IPS-18a (cell line): Measurements from ENCODE around the gene CFAP46.

Experiments used
- H3K27ac ChIP-seq: one replicate; pipeline ENCODE4 v1.5.1; 2013; ENCODE audit warnings: low read length
- H3K27me3 ChIP-seq: one replicate; pipeline ENCODE4 v1.6.1; 2013; ENCODE audit warnings: mild to moderate bottlenecking, low read length; ENCODE audit not compliant: control insufficient read depth, insufficient read depth
- H3K36me3 ChIP-seq: one replicate; pipeline ENCODE4 v1.6.1; 2013; ENCODE audit warnings: low read depth, low read length; ENCODE audit not compliant: control insufficient read depth
- H3K4me1 ChIP-seq: one replicate; pipeline ENCODE4 v1.6.1; 2013; ENCODE audit warnings: low read depth, low read length; ENCODE audit not compliant: control insufficient read depth
- H3K4me3 ChIP-seq: one replicate; pipeline ENCODE4 v1.5.1; 2013; ENCODE audit warnings: low read length
- H3K9ac ChIP-seq: one replicate; pipeline ENCODE4 v1.6.1; 2013; ENCODE audit warnings: mild to moderate bottlenecking, low read length, moderate library complexity
- H3K9me3 ChIP-seq: one replicate; pipeline ENCODE4 v1.6.1; 2013; ENCODE audit warnings: low read depth, low read length; ENCODE audit not compliant: control insufficient read depth

The CFAP46 gene

DNA sequence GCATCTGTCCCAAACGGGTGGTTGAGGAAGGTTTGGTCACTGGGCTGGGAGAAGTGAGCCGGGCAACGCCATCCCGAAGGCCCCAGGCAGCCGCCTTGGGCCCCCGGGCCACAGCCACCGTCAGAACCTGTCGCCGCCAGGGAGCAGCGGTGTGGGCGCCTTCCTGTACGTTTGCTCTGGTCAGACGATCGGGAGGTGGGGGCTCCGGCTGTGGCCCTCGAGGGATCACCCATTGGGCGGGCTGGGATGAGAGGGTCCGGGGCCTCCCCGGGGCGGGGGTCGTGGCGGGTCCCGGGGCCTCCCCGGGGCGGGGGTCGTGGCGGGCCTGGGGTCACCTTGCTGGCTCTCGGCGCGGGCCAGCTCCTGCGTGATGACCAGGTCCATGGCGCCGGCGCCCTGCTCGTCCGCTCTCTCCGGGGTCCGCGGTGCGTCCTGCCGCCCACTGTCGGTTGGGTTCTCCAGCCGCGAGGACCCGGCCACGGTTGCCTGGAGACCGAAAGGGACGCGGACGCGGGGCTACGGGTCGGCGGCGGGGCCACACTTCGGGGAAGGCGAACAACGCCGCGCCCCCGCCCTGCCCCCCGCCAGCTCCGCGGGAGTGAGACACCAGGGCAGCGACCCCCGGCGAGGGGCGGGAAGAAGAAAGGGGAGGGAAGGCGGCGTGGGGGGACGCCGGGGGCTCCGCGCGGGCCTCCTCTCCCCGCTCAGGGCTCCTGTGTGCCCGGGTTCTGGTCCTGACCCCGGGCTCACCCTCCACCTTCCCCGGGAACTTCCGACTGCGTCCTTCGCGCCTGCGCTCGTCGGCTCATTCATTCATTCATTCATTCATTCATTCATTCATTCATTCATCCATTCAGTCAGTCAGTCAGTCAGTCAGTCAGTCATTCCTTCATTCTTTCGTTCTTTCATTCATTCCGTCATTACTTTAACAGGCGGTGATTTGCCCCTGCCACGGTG is at the start of gene CFAP46:
Gene CFAP46, minus strand, starts transcription at position 470 of the 957 bp plus-strand sequence. Its CDS starts 86 bp downstream, at position 384.
- no peak within 1 kb of the TSS for H3K27ac ChIP-seq
- no peaks in the 10 kb centered on the region for H3K9me3 ChIP-seq
- H3K27me3 ChIP-seq: peaks cover 8% of the 10 kb centered on the region
- H3K4me3 ChIP-seq: peak within 1 kb of the TSS; percentile 59
- H3K36me3 ChIP-seq: no peaks in the 10 kb centered on the region
- H3K4me1 ChIP-seq: no peaks in the 10 kb centered on the region
- H3K9ac ChIP-seq: no peak within 1 kb of the TSS

DNA sequence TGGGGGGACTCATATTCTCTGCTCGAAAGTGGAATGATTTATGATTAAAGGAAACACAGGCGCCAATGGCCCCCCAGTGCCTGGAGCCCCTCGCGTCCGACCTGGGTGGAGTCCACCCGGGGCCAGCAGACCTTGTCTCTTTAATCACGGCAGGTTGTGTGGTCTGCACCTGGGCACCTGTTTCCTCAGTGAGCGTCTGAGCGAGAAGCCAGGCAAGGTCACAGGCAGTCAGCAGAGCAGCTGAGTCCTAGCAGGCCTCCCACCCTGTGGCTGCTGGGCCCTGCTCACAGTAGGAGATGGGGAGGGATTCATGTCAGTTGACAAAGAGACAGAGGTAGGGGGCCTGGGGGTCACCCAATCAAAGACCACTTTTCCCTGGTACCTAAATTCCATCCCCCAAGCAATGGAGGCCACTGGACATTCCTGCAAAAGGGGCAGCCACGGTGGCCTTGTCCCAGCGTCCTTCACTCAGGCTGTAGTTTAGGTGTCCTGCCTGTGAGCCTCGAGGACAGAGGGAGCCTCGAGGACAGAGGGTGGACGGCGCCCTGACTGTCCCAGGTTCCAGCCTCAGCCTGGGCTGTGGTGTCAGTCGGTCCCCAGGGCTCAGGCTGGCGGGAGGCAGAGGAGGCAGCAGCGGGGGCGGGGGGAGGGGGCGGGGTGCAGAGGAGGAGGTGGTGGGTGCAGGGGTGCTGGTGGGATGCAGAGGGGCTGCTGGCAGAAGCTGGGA is 49.5 kb upstream of the CFAP46 start:
- Histone ChIP-seq H3K27me3 (no peaks in the 10 kb centered on the region), H3K4me3 (no peak overlapping the region), H3K9me3 (no peaks in the 10 kb centered on the region), H3K9ac (no peak overlapping the region), H3K27ac (no peak overlapping the region), H3K36me3 (no peaks in the 10 kb centered on the region), H3K4me1 (no peaks in the 10 kb centered on the region)

DNA sequence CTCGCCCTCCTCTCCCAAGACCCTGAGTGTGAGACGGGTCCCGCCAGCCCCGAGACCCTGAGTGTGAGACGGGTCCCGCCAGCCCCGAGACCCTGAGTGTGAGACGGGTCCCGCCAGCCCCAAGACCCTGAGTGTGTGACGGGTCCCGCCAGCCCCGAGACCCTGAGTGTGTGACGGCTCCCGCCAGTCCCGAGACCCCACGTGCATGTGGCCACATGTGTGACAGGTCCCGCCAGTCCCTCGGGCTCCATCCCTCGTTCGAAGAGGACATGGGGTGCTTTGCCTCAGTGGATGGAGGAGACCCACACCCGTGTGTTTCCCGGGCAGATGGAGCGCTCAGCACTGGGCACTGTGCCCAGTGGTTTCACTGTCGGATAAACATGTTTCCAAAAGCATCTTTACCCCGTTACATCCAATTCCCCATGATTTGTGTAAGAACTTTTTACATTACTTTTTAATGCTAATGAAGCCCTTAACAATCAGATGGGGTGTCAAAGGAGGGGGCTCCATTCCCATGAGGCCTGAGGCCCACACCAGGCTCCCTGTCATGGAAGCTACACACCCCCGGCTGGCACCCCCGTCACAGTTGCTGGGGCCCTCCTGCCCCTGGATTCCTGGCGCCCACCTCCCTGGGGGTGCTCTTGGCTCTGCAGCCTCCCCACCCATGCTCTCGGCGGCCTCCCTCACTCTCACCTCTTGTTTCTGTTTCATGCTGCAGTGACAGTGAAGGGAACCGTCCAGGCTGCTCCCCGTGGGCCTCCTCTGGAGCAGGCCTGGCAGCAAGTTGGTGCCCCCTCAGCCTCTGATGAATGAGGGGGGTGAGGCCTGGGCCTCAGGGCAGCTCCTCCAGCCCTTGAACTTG is 48.5 kb upstream of the CFAP46 start:
- no peak overlapping the region for H3K27ac ChIP-seq
- no peaks in the 10 kb centered on the region for H3K9me3 ChIP-seq
- no peak overlapping the region for H3K4me3 ChIP-seq
- H3K9ac ChIP-seq: no peak overlapping the region
- H3K27me3 ChIP-seq: no peaks in the 10 kb centered on the region
- no peaks in the 10 kb centered on the region for H3K4me1 ChIP-seq
- H3K36me3 ChIP-seq: no peaks in the 10 kb centered on the region

GRCh38 chr10:132989476-132990415 is 47.4 kb upstream of the CFAP46 start:
- no peak overlapping the region for H3K4me3 ChIP-seq
- H3K27me3 ChIP-seq: no peaks in the 10 kb centered on the region
- H3K9me3 ChIP-seq: no peaks in the 10 kb centered on the region
- no peak overlapping the region for H3K9ac ChIP-seq
- H3K27ac ChIP-seq: no peak overlapping the region
- no peaks in the 10 kb centered on the region for H3K4me1 ChIP-seq
- no peaks in the 10 kb centered on the region for H3K36me3 ChIP-seq

DNA sequence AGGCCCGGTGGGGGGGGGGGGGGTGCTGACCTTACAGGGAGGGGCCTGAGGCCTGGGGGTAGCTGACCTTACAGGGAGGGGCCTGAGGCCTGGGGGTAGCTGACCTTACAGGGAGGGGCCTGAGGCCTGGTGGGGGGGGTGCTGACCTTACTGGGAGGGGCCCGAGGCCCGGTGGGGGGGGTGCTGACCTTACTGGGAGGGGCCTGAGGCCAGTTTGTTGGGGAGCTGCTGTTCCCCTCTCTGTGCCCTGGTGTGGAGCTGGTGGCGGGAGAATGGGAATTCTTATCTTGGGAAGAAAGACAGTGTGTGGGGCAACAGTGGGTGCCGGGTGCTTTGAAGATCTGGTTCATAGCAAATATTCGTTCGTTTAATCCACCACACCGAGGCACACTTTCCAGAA is 46.6 kb upstream of the CFAP46 start:
- Histone ChIP-seq H3K4me1 (peaks cover 3% of the 10 kb centered on the region), H3K4me3 (no peak overlapping the region), H3K9ac (no peak overlapping the region), H3K27ac (no peak overlapping the region), H3K9me3 (no peaks in the 10 kb centered on the region), H3K36me3 (no peaks in the 10 kb centered on the region), H3K27me3 (no peaks in the 10 kb centered on the region)

DNA sequence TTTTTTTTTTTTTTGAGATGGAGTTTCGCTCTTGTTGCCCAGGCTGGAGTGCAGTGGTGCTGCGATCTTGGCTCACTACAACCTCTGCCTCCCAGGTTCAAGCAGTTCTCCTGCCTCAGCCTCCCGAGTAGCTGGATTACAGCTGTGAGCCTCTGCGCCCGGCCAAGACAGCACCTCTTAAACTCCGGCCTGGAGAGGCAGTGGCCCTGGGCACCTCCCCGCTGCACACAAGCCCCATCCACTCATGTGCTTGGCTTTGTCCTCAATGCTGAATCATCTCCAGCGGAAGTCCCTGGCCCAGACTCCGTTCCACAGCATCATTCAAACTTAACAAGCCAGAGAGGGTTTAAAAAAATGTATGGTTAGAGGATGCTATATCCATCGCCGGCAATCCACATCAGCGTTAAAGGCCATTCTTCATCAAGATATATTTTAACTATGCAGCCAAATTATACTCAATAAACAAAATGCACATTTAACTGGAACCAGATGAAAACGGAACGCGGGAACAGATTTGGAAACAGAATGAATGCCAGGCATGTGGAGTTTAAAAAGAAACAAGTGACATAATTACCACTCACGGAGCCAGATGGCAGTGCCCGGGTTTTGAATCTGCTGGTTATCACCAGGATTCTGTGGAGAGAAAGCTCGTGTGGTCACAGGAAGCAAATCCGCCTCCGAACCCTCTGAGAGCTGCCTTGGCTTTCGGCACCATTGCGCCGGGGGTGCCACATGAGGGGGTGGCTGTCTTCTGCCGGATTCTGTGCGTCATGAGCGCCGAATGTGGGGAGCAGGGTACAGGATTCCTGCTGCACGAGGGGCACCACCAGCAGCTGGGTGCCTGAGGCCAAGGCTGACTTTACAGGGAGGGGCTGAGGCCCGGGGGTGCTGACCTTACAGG is 45.6 kb upstream of the CFAP46 start:
- no peak overlapping the region for H3K27ac ChIP-seq
- H3K36me3 ChIP-seq: no peaks in the 10 kb centered on the region
- peaks cover 3% of the 10 kb centered on the region for H3K4me1 ChIP-seq
- H3K9me3 ChIP-seq: no peaks in the 10 kb centered on the region
- H3K4me3 ChIP-seq: no peak overlapping the region
- no peaks in the 10 kb centered on the region for H3K27me3 ChIP-seq
- H3K9ac ChIP-seq: no peak overlapping the region

GRCh38 chr10:132986978-132987377 is 44.6 kb upstream of the CFAP46 start:
- no peaks in the 10 kb centered on the region for H3K27me3 ChIP-seq
- no peak overlapping the region for H3K4me3 ChIP-seq
- no peaks in the 10 kb centered on the region for H3K9me3 ChIP-seq
- no peak overlapping the region for H3K9ac ChIP-seq
- H3K36me3 ChIP-seq: no peaks in the 10 kb centered on the region
- H3K4me1 ChIP-seq: peaks cover 3% of the 10 kb centered on the region
- H3K27ac ChIP-seq: no peak overlapping the region

GRCh38 chr10:132986576-132986975 is 44.2 kb upstream of the CFAP46 start:
- Histone ChIP-seq H3K27me3 (no peaks in the 10 kb centered on the region), H3K36me3 (no peaks in the 10 kb centered on the region)

GRCh38 chr10:132986076-132986475 is 43.7 kb upstream of the CFAP46 start:
- Histone ChIP-seq H3K4me3 (no peak overlapping the region), H3K4me1 (peaks cover 3% of the 10 kb centered on the region), H3K9ac (no peak overlapping the region), H3K36me3 (no peaks in the 10 kb centered on the region), H3K27me3 (no peaks in the 10 kb centered on the region), H3K9me3 (no peaks in the 10 kb centered on the region), H3K27ac (no peak overlapping the region)

More at GRCh38 chr10:132986576-132986975, 44.2 kb upstream of the CFAP46 start:
- Histone ChIP-seq H3K4me1 (peaks cover 3% of the 10 kb centered on the region), H3K27ac (no peak overlapping the region), H3K9me3 (no peaks in the 10 kb centered on the region), H3K9ac (no peak overlapping the region), H3K4me3 (no peak overlapping the region)

DNA sequence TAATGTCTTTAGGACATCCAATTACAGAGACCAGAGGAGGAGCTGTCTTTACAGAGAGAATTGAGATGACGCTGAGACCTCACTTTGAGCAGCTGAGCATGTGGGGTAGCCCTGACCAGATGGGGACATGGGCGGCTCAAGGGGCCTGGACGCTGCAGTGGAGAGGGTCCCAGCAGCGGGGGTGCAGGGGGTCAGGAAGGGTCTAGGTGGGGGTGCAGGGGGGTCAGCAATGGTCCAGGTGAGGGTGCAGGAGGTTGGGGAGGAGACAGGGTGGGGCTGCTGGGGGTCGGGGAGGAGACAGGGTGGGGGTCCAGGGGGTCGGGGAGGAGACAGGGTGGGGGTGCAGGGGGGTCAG is 43.2 kb upstream of the CFAP46 start:
- no peak overlapping the region for H3K9ac ChIP-seq
- no peak overlapping the region for H3K27ac ChIP-seq
- no peaks in the 10 kb centered on the region for H3K36me3 ChIP-seq
- peaks cover 3% of the 10 kb centered on the region for H3K4me1 ChIP-seq
- H3K9me3 ChIP-seq: no peaks in the 10 kb centered on the region
- no peak overlapping the region for H3K4me3 ChIP-seq
- H3K27me3 ChIP-seq: no peaks in the 10 kb centered on the region
